Measurements from ENCODE around the gene TOM1L1. TPM values are rescaled to one million over a fixed set of nuclear protein-coding genes. Genes with fewer than 3 reads are reported as not detected.

The TOM1L1 gene
- total and polyA plus RNA-seq, 7 donors: 1.1 to 6.5 (median 4.0) TPM

DNA sequence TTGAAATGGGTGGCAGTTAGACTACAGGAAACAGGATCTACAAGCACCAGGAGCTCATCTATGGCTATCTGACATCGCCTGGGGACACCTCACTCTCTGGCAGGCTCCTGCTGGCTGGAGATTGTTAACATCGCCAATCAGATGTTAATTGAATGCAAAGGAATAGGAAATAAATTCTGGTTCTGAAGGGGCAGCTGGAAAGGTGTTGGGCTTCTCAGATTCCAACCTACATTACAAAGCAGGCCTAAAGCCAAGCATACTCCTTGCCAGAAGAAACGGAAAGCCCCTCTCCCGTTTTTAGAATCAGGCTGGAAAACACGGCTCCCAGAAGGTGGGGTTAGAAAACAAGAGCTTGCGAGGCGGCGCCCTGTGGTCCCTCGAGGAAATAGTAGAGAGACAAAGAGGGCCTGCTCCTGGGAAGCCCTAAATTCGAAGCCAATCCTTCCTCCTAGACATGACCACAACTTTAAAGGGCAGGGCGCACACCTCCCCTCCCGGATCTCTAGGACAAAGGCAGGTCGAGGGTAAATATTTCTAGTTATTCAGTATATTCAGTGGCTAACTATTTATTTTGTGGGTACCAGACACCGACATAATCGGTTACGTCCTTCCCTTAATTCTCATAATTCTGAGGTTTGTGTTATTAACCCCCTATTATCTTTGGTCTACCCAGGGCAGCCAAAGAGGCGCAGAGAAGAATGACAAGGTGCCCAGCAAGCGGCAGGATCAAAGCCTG, 763 bp upstream of the TOM1L1 start:
- intact Hi-C loops (cut with DNase I): no loop called here
- Histone ChIP-seq H3K36me3 (ENCODE audit: insufficient read depth in 1 of 2, low read depth in 1 of 2) (no peaks in the 10 kb centered on the region), H3K4me3 (peak overlapping the region; percentile 75), H3K27ac (no peak overlapping the region), H3K27me3 (ENCODE audit: insufficient read depth in 3 of 3, low read length in 2 of 3) (no peaks in the 10 kb centered on the region), H3K9me3 (no peaks in the 10 kb centered on the region), H3K4me1 (no peaks in the 10 kb centered on the region)
- DNase-seq (no peak), ATAC-seq (no peak)
- WGBS, 3 donors: 16 to 19% (median 19%) methylated on average over 18 of the region's 18 CpGs
- TF ChIP-seq, protein P1, sequence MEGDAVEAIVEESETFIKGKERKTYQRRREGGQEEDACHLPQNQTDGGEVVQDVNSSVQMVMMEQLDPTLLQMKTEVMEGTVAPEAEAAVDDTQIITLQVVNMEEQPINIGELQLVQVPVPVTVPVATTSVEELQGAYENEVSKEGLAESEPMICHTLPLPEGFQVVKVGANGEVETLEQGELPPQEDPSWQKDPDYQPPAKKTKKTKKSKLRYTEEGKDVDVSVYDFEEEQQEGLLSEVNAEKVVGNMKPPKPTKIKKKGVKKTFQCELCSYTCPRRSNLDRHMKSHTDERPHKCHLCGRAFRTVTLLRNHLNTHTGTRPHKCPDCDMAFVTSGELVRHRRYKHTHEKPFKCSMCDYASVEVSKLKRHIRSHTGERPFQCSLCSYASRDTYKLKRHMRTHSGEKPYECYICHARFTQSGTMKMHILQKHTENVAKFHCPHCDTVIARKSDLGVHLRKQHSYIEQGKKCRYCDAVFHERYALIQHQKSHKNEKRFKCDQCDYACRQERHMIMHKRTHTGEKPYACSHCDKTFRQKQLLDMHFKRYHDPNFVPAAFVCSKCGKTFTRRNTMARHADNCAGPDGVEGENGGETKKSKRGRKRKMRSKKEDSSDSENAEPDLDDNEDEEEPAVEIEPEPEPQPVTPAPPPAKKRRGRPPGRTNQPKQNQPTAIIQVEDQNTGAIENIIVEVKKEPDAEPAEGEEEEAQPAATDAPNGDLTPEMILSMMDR (IDR thresholded peaks at IDR 0.05): no peak

DNA sequence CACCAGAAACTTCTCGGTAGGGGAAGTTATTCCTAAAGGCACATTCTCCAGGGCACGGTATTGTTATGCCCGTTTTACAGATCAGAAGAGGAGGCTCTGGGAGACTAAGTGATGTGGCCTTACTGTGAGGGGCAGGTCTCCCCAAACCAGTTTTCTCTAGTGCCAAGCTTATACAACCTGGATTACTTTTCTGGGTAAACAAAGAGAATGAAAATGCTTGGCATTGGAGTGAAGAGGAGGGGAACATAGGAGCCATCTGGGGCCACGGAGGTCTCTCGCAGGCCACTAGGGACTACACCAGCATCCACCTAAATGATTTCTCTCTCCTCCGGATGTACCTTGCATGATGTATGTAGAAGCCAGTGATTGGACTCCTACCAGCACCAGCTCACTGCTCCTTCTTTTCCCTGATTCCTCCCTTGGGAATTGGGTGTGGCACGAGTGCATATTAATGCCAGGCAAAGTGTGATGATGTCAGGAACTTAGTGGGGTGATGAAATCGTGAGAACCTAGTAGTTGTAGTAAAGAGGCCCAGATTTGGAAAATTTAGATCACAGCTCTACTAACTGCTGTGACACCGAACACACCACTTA, 674 bp downstream of the TOM1L1 start:
- ATAC-seq (peak in 2 of 4 donors; percentile 3 to 14), DNase-seq (no peak)
- Histone ChIP-seq H3K4me3 (peak overlapping the region; percentile 75), H3K27me3 (ENCODE audit: insufficient read depth in 3 of 3, low read length in 2 of 3) (no peaks in the 10 kb centered on the region), H3K27ac (no peak overlapping the region), H3K36me3 (ENCODE audit: insufficient read depth in 1 of 2, low read depth in 1 of 2) (no peaks in the 10 kb centered on the region), H3K4me1 (no peaks in the 10 kb centered on the region), H3K9me3 (no peaks in the 10 kb centered on the region)
- TF ChIP-seq, protein P1 (IDR thresholded peaks at IDR 0.05): no peak
- WGBS, 3 donors: 52 to 69% (median 59%) methylated on average over 9 of the region's 9 CpGs
- intact Hi-C loops (cut with DNase I): no loop called here

DNA sequence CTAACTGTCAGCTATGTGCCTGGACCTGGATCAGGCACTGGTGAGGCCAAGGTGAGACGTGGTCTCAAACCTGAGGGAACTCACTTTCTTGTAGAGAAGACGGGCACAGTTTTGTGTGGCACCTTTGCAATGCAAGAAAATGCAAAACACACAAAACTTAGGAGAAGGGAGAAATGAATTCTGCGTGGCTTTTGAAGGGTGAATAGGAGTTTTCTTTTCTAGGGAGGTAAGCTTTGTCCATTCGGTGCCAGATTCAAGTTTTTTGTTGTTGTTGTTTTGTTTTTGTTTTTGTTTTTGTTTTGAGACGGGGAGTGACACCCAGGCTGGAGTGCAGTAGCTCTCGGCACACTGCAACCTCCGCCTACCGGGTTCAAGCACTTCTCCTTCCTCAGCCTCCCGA, 1.4 kb downstream of the TOM1L1 start:
- intact Hi-C loops (cut with DNase I): no loop called here
- Histone ChIP-seq H3K36me3 (ENCODE audit: insufficient read depth in 1 of 2, low read depth in 1 of 2) (no peaks in the 10 kb centered on the region), H3K4me3 (no peak overlapping the region), H3K27me3 (ENCODE audit: insufficient read depth in 3 of 3, low read length in 2 of 3) (no peaks in the 10 kb centered on the region), H3K4me1 (no peaks in the 10 kb centered on the region), H3K9me3 (no peaks in the 10 kb centered on the region), H3K27ac (no peak overlapping the region)
- TF ChIP-seq, protein P1 (IDR thresholded peaks at IDR 0.05): no peak
- ATAC-seq (no peak), DNase-seq (no peak)
- WGBS, 3 donors: 92 to 97% (median 96%) methylated on average over 9 of the region's 9 CpGs

DNA sequence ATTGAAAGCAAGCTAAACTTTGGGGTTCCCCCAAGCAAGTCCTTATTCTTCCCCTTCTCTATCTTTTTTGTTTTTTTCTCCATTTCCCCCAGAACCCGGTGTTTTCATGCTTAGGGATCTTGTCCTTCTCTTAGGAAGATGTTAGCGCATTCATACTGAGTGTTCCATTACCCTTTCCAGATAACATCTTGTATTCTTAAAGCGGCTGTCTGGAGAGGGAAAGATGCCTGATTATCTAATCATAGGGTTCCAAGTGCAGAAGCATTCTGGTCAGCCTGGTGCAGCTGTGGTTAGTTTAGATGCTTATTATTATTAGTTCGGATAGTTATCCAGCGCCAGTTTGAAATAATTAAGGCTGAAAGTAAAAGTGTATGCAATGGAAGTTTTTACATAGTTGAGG, 2.0 kb downstream of the TOM1L1 start:
- 54 to 70% (median 58%) methylated on average over 5 of the region's 5 CpGs for WGBS, 3 donors
- no peaks in the 10 kb centered on the region for H3K27me3 ChIP-seq (ENCODE audit: insufficient read depth in 3 of 3, low read length in 2 of 3)
- H3K27ac ChIP-seq: no peak overlapping the region
- H3K36me3 ChIP-seq (ENCODE audit: insufficient read depth in 1 of 2, low read depth in 1 of 2): peaks cover 0 to 2% of the 10 kb centered on the region in 2 donors
- DNase-seq (no peak), ATAC-seq (no peak)
- H3K4me1 ChIP-seq: no peaks in the 10 kb centered on the region
- intact Hi-C loops (cut with DNase I): no loop called here
- H3K4me3 ChIP-seq: no peak overlapping the region
- TF ChIP-seq, protein P1 (IDR thresholded peaks at IDR 0.05): no peak
- no peaks in the 10 kb centered on the region for H3K9me3 ChIP-seq

Data from psoas muscle (tissue), 8 donors.